A549 (cell line): Measurements from ENCODE around the gene ETV3L. TPM values are rescaled to one million over a fixed set of nuclear protein-coding genes. Genes with fewer than 3 reads are reported as not detected.

ENCODE experiments used
- ATAC-seq, 2 experiments: fragments of 200-7000 bp in 1 of 2; fragments of >200 bp in 1 of 2; cut with Nextera tagmentation in 1 of 2; cut with Tn5 transposase in 1 of 2; 3 replicates each; pipeline versions ENCODE4 v1.8.0 to v1.9.1; 2018 to 2020; ENCODE audit warnings: mild to moderate bottlenecking in 1 of 2, moderate library complexity in 1 of 2
- CTCF ChIA-PET: fragments of 300-600 bp; sonication (Branson Sonifier 250); formaldehyde crosslinking; extraction: SDS; loops from one replicate; lab custom pipeline; 2021; ENCODE audit warnings: antibody characterized with exemption, inconsistent platforms; lab: Yijun Ruan, JAX
- POLR2A ChIA-PET: fragments of 350-600 bp; formaldehyde crosslinking; extraction: SDS; loops from one replicate; lab custom pipeline; 2021; ENCODE audit warnings: antibody characterized with exemption, inconsistent platforms; lab: Yijun Ruan, JAX
- DNase-seq, 2 experiments: peaks; one replicate each; pipeline versions ENCODE4 v3.0.0 to v3.0.0-alpha.2; 2011 to 2016; ENCODE audit warnings: low read depth in 1 of 2, low spot score in 1 of 2
- FAIRE-seq: peaks from 2 replicates; lab custom pipeline; 2011; peaks lifted over from hg19 to GRCh38; lab: Jason Lieb, UNC
- H3K27ac ChIP-seq, 2 experiments: fragments of >200 bp; sonication (Bioruptor Twin); formaldehyde crosslinking; 3 replicates each; pipeline ENCODE4 v1.5.1; 2016 to 2017
- H3K4me1 ChIP-seq: fragments of >200 bp; sonication (Bioruptor Twin); formaldehyde crosslinking; 3 replicates; pipeline ENCODE4 v1.6.1; 2016
- H3K4me2 ChIP-seq: fragments of >200 bp; sonication (Bioruptor Twin); formaldehyde crosslinking; 3 replicates; pipeline ENCODE4 v1.6.1; 2016
- H3K4me3 ChIP-seq: fragments of >200 bp; sonication (Bioruptor Twin); formaldehyde crosslinking; 3 replicates; pipeline ENCODE4 v1.5.1; 2016
- H3K9me3 ChIP-seq: fragments of >200 bp; sonication (Bioruptor Twin); formaldehyde crosslinking; 3 replicates; pipeline ENCODE4 v1.6.1; 2016
- ATOH8 ChIP-seq: fragments of 250-450 bp; sonication (Bioruptor Pico); IDR thresholded peaks from 2 replicates; pipeline ENCODE4 v1.5.0; 2020; ENCODE audit warnings: low read depth, mild to moderate bottlenecking, moderate library complexity
- BHLHE40 ChIP-seq: IDR thresholded peaks from 2 replicates; pipeline ENCODE4 v1.6.1; 2012; ENCODE audit warnings: low read depth, low read length, inconsistent platforms
- CBX2 ChIP-seq: fragments of 200-600 bp; sonication (generic); IDR thresholded peaks from 2 replicates; pipeline ENCODE4 v1.6.1; 2016; ENCODE audit warnings: low read depth, mild to moderate bottlenecking, borderline replicate concordance
- FOSB ChIP-seq: fragments of 250-450 bp; sonication (Bioruptor Pico); IDR thresholded peaks from 2 replicates; pipeline ENCODE4 v1.5.0; 2020; ENCODE audit warnings: mild to moderate bottlenecking, moderate library complexity
- FOXS1 ChIP-seq: fragments of 250-450 bp; sonication (Bioruptor Pico); IDR thresholded peaks from 2 replicates; pipeline ENCODE4 v1.5.0; 2020; ENCODE audit warnings: mild to moderate bottlenecking, moderate library complexity
- GATA3 ChIP-seq: IDR thresholded peaks from 2 replicates; pipeline ENCODE4 v1.6.1; 2012; ENCODE audit warnings: borderline replicate concordance
- HOXA7 ChIP-seq: fragments of 250-450 bp; sonication (Bioruptor Pico); IDR thresholded peaks from 2 replicates; pipeline ENCODE4 v1.5.0; 2020; ENCODE audit warnings: mild to moderate bottlenecking, moderate library complexity
- JUN ChIP-seq, 2 experiments: fragments of >200 bp; sonication (Bioruptor Twin); formaldehyde crosslinking; IDR thresholded peaks; 2 replicates in 1 of 2; 3 replicates in 1 of 2; pipeline ENCODE4 v1.6.1; 2016 to 2017
- KDM5A ChIP-seq: fragments of 200-600 bp; sonication (generic); IDR thresholded peaks from 2 replicates; pipeline ENCODE4 v1.6.1; 2016; ENCODE audit warnings: antibody characterized with exemption, mild to moderate bottlenecking
- MYC ChIP-seq: IDR thresholded peaks from 2 replicates; pipeline ENCODE4 v1.6.1; 2012; ENCODE audit warnings: mild to moderate bottlenecking, inconsistent platforms, low read length, improper control_type of control experiment, borderline replicate concordance
- NR3C1 ChIP-seq: fragments of >200 bp; sonication (Bioruptor Twin); formaldehyde crosslinking; IDR thresholded peaks from 3 replicates; pipeline ENCODE4 v1.6.1; 2017
- PHF8 ChIP-seq: fragments of 200-600 bp; sonication (generic); IDR thresholded peaks from 2 replicates; pipeline ENCODE4 v1.6.1; 2016; ENCODE audit warnings: low read depth, mild to moderate bottlenecking, antibody characterized with exemption, moderate library complexity, borderline replicate concordance
- RCOR1 ChIP-seq: fragments of 150-350 bp; IDR thresholded peaks from 2 replicates; pipeline ENCODE4 v1.6.1; 2014; ENCODE audit warnings: antibody characterized with exemption, low read length, low read depth
- TP53 ChIP-seq: fragments of 250-450 bp; sonication (Bioruptor Pico); IDR thresholded peaks from 2 replicates; pipeline ENCODE4 v1.5.0; 2021; ENCODE audit warnings: mild to moderate bottlenecking, moderate library complexity
- USF2 ChIP-seq: fragments of 450-650 bp; IDR thresholded peaks from 2 replicates; pipeline ENCODE4 v1.6.1; 2014; ENCODE audit warnings: antibody characterized with exemption
- WGBS: methylation state at CpG from one replicate; pipeline ENCODE4 v1.1.6; 2017; ENCODE audit errors: missing lambda C conversion rate; 5-methylcytosine and 5-hydroxymethylcytosine counted together
- polyA plus RNA-seq, 4 experiments: library from polyadenylated mRNA; depleted of rRNA in 3 of 4; stranded (reverse); fragments of >200 nt; fragmentation: RNase III in 1 of 4; extraction: RNeasy Plus Mini Kit Qiagen cat#74134 plus additional on column Dnase treatment in 1 of 4; gene quantifications; 2 replicates in 3 of 4; 3 replicates in 1 of 4; pipeline ENCODE4 v1.2.3, GENCODE V29; 2011 to 2017
- TF ChIP-seq, protein P1 (sequence below): fragments of >200 bp; sonication (Bioruptor Twin); formaldehyde crosslinking; IDR thresholded peaks from 3 replicates; pipeline ENCODE4 v1.5.1; 2016
- TF ChIP-seq, protein P2 (sequence below): fragments of 200-600 bp; sonication (generic); IDR thresholded peaks from 2 replicates; pipeline ENCODE4 v1.6.1; 2016; ENCODE audit warnings: antibody characterized with exemption, mild to moderate bottlenecking, moderate library complexity

ETV3L gene
- polyA plus RNA-seq, 2 of the 4 experiments (the other 2 are of a cell fraction) = not detected

GRCh38 chr1:157136133-157136532 lies 36.5 kb upstream of the ETV3L start (continued):
- TF ChIP-seq JUN (IDR thresholded peaks at IDR 0.05) = no peak
- TF ChIP-seq FOSB (CRISPR knock-in tag) = no peak
- no peak for TF ChIP-seq USF2
- TF ChIP-seq, protein P1, sequence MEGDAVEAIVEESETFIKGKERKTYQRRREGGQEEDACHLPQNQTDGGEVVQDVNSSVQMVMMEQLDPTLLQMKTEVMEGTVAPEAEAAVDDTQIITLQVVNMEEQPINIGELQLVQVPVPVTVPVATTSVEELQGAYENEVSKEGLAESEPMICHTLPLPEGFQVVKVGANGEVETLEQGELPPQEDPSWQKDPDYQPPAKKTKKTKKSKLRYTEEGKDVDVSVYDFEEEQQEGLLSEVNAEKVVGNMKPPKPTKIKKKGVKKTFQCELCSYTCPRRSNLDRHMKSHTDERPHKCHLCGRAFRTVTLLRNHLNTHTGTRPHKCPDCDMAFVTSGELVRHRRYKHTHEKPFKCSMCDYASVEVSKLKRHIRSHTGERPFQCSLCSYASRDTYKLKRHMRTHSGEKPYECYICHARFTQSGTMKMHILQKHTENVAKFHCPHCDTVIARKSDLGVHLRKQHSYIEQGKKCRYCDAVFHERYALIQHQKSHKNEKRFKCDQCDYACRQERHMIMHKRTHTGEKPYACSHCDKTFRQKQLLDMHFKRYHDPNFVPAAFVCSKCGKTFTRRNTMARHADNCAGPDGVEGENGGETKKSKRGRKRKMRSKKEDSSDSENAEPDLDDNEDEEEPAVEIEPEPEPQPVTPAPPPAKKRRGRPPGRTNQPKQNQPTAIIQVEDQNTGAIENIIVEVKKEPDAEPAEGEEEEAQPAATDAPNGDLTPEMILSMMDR = no peak
- TF ChIP-seq, all 56 proteins: peak for 0

DNA sequence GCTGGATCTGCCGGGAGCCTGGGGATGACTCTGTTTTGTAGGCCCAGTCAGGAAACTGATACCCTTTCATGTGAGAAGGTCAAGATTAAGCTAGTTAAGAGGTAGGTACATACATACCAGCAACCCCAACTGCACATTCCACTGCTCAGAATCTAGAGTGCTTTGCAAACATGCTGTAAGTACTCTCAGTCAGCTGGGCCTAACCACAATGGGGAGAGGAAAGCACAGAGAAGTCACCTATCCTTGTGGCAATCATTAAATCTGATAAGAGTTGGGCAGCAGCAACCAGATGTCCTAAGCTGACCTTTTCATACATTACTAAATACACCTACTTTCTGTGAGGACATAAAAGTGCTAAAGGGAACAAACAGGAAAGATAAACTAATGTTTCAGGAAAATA lies 36.0 kb upstream of the ETV3L start:
- Histone ChIP-seq H3K9me3 (no peaks in the 10 kb centered on the region), H3K4me2 (peak overlapping the region; percentile 88; the same call in 2 of the 3 replicates), H3K27ac (no peak overlapping the region), H3K4me1 (peaks cover 14% of the 10 kb centered on the region), H3K4me3 (no peak overlapping the region)
- ChIA-PET POLR2A (no interaction called here), CTCF (interaction anchor here (1.3 to 5.8 kb wide), 6 partner anchors 11 to 360 kb away, joined by 3 to 43 read pairs (median 8); no protein-coding TSS in a partner anchor)
- ATAC-seq = no peak
- WGBS = 70% methylated on average over 1 of the region's 1 CpG
- no peak for TF ChIP-seq RCOR1
- TF ChIP-seq JUN (IDR thresholded peaks at IDR 0.05) = no peak
- no peak for TF ChIP-seq FOXS1 (CRISPR knock-in tag)
- TF ChIP-seq BHLHE40 = no peak
- TF ChIP-seq PHF8 = no peak
- no peak for TF ChIP-seq MYC
- no peak for TF ChIP-seq ATOH8
- no peak for DNase-seq
- FAIRE-seq = no peak

GRCh38 chr1:157135070-157135469 lies 35.5 kb upstream of the ETV3L start:
- 96% methylated on average over 2 of the region's 2 CpGs for WGBS
- ATAC-seq = no peak
- ChIA-PET CTCF (interaction anchor here (1.3 to 5.8 kb wide), 5 partner anchors 11 to 361 kb away, joined by 3 to 43 read pairs (median 10); no protein-coding TSS in a partner anchor), POLR2A (no interaction called here)
- no peak for DNase-seq
- Histone ChIP-seq H3K9me3 (no peaks in the 10 kb centered on the region), H3K4me3 (no peak overlapping the region), H3K4me2 (no peak overlapping the region), H3K4me1 (peaks cover 14% of the 10 kb centered on the region), H3K27ac (no peak overlapping the region)
- no peak for TF ChIP-seq HOXA7 (CRISPR knock-in tag)
- no peak for TF ChIP-seq KDM5A
- no peak for TF ChIP-seq NR3C1
- no peak for TF ChIP-seq JUN (IDR thresholded peaks at IDR 0.05)
- no peak for TF ChIP-seq CBX2
- FAIRE-seq = no peak

DNA sequence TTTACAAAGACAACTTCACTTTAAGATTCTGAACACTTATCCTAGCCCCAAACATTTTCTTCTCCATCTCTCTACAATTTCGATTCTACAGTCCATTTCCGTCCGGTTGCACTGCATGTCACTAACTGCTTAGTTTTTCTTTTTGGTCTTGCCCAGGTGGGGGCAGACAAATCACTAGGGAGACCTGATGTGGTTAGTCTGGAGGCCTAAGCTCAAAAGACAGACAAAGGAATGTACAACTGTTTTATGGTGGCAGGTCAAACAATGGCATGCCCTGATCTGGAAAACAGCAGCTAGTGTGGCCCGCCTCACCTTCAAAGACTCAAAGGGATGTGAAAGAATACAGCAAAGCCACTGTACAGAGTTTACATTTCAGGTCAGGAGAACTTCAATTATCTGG lies 34.8 kb upstream of the ETV3L start:
- Histone ChIP-seq H3K4me2 (no peak overlapping the region), H3K27ac (no peak overlapping the region), H3K4me3 (no peak overlapping the region), H3K9me3 (no peaks in the 10 kb centered on the region), H3K4me1 (peaks cover 14% of the 10 kb centered on the region)
- FAIRE-seq (no peak), ATAC-seq (no peak), DNase-seq (no peak)
- ChIA-PET POLR2A (no interaction called here), CTCF (interaction anchor here (1.3 to 5.8 kb wide), 5 partner anchors 12 to 361 kb away, joined by 3 to 43 read pairs (median 10); no protein-coding TSS in a partner anchor)
- TF ChIP-seq GATA3 (no peak), TP53 (CRISPR knock-in tag) (no peak)
- TF ChIP-seq, protein P2, sequence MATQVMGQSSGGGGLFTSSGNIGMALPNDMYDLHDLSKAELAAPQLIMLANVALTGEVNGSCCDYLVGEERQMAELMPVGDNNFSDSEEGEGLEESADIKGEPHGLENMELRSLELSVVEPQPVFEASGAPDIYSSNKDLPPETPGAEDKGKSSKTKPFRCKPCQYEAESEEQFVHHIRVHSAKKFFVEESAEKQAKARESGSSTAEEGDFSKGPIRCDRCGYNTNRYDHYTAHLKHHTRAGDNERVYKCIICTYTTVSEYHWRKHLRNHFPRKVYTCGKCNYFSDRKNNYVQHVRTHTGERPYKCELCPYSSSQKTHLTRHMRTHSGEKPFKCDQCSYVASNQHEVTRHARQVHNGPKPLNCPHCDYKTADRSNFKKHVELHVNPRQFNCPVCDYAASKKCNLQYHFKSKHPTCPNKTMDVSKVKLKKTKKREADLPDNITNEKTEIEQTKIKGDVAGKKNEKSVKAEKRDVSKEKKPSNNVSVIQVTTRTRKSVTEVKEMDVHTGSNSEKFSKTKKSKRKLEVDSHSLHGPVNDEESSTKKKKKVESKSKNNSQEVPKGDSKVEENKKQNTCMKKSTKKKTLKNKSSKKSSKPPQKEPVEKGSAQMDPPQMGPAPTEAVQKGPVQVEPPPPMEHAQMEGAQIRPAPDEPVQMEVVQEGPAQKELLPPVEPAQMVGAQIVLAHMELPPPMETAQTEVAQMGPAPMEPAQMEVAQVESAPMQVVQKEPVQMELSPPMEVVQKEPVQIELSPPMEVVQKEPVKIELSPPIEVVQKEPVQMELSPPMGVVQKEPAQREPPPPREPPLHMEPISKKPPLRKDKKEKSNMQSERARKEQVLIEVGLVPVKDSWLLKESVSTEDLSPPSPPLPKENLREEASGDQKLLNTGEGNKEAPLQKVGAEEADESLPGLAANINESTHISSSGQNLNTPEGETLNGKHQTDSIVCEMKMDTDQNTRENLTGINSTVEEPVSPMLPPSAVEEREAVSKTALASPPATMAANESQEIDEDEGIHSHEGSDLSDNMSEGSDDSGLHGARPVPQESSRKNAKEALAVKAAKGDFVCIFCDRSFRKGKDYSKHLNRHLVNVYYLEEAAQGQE = no peak
- 82% methylated on average over 4 of the region's 4 CpGs for WGBS
